CD4-positive, alpha-beta T cell treated with Interleukin-15 for 4 hours (primary cell): ENCODE measurements around the gene ATAD1.
"Not testable (repeated sequence)": the region's sequence is repeated elsewhere in the genome, so short reads cannot be mapped to it uniquely, and the experiment has no call there.

Source experiments
- DNase-seq: peaks from one replicate; pipeline ENCODE4 v3.0.0-alpha.2; 2020; ENCODE audit warnings: low spot score

Gene ATAD1

GRCh38 chr10:87846023-87846422 lies 28.0 kb upstream of the ATAD1 start:
- DNase-seq, result no peak

DNA sequence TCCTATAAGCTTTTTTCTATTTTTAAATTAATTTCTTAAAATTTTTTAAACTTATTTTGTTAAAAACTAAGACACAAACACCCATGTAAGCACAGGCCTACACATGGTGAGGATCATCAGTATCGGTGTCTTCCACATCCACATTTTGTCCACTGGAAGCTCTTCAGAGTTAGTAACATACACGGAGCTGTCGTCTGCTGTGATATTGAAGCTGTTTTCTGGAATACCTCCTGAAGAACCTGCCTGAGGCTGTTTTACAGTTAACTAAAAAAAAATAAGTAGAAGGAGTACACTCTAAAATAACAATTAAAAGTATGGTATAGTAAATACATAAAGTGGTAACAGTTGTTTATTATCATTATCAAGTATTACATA lies 27.6 kb upstream of the ATAD1 start:
- DNase-seq, result no peak

GRCh38 chr10:87844837-87845623 lies 27.0 kb upstream of the ATAD1 start:
- DNase-seq, result no peak

DNA sequence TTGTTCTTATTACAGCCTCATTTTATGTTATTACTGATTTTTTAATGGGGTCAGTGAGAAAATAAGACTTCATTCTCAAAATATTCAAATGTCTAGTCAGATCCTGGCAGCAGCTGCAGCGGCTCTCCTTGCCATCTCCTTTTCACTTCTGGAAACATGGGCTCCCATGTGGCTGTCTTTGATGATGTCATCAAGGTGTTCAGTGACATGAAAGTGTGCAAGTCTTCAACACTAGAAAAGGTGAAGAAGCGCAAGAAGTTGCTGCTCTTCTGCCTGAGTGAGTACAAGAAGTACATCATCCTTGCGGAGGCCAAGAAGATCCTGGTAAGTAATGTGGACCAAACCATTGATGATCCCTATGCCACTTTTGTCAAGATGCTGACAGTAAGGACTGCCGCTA lies 25.7 kb upstream of the ATAD1 start:
- DNase-seq, result no peak

- DNase-seq, result no peak
Observed at GRCh38 chr10:87842776-87843497, 24.9 kb upstream of the ATAD1 start.

GRCh38 chr10:87842220-87842641 lies 24.2 kb upstream of the ATAD1 start:
- DNase-seq, result no peak

- no peak for DNase-seq
Observed at GRCh38 chr10:87841186-87841585, 23.2 kb upstream of the ATAD1 start.

GRCh38 chr10:87838650-87839049 lies 20.6 kb upstream of the ATAD1 start:
- no peak for DNase-seq

DNA sequence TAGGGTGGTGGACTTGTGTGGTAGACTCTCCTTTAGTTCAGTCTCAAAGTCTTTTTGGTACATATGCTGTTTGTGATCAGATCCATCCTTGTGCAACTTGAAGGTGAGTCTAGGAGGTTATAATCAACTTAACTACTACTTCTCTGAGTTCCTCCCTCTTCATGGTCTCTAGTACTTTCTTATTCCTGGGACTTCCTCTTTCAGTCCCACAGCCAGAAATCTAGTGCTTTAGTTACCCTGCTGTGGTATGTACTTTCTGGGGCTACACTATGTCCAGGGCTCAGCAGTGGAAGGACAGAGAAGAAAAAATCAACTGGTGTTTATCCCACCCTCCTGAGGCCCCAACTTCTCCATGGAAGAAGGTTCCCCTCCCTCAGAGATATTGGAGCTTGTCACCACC lies 19.4 kb upstream of the ATAD1 start:
- DNase-seq, result no peak

DNA sequence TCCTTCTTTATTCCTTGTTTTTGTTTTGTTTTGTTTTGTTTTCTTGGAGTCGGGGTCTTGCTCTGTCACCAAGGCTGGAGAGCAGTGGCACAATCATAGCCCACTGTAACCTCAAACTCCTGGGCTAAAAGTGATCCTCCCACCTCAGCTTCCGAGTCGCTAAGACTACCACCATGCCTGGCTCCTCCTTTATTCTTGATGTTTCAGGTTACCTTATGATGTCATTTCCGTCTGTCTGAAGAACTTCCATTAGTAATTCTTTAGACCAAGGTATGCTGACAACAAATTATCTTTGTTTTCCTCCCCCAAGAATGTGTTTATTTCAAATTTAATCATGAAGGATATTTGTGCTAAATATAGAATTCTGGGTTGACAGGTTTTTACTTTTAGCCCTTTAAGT lies 18.1 kb upstream of the ATAD1 start:
- no peak for DNase-seq

- no peak for DNase-seq
Observed at GRCh38 chr10:87829986-87830729, 12.1 kb upstream of the ATAD1 start.

- not testable (repeated sequence) for DNase-seq
Observed at GRCh38 chr10:87829051-87829450, 11.0 kb upstream of the ATAD1 start.

DNA sequence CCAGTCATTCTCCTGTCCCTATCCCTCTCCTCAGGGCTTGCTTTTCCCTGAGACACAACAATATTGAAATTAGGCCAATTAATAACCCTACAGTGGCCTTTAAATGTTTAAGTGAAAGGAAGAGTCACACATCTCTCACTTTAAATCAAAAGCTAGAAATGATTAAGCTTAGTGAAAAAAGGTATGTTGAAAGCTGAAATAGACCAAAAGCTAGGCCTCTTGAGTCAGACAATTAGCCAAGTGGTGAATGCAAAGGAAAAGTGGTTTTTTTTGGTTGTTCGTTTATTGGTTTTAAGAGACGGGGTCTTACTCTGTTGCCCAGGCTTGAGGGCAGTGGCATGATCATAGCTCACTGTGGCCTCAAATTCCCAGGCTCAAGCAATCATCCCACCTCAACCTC lies 9.7 kb upstream of the ATAD1 start:
- DNase-seq, result no peak

DNA sequence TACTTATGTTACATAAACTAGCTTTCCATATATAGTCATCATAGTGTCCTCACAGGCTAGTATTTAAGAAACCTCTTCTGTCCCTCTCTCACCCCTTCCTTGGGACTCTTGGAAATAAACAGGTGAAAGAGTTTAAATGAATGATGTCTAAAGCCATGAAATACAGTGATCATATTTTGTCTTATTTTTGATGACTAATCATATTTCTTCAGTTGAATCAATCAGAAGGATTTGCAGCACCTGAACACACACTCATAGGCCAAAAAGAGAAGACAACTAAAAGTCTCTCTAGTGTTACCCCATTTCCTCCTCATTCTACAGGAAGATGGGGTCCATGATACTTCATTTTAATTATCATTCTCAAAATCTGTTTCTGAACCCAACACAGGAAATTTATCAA lies 8.6 kb upstream of the ATAD1 start:
- no peak for DNase-seq

DNA sequence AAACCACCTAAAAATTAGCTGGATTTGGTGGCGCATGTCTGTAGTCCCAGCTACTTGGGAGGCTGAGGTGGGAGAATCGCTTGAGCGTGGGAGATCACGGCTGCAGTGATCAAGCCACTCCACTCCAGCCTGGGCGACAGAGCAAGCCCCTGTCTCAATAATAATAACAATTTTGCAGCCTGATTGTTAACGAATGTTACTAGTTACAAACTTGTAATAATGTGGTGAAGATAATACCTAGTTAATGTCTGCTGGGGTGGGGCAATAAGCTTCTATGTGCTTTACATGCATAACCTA lies 1.2 kb upstream of the ATAD1 start:
- DNase-seq, result no peak

DNA sequence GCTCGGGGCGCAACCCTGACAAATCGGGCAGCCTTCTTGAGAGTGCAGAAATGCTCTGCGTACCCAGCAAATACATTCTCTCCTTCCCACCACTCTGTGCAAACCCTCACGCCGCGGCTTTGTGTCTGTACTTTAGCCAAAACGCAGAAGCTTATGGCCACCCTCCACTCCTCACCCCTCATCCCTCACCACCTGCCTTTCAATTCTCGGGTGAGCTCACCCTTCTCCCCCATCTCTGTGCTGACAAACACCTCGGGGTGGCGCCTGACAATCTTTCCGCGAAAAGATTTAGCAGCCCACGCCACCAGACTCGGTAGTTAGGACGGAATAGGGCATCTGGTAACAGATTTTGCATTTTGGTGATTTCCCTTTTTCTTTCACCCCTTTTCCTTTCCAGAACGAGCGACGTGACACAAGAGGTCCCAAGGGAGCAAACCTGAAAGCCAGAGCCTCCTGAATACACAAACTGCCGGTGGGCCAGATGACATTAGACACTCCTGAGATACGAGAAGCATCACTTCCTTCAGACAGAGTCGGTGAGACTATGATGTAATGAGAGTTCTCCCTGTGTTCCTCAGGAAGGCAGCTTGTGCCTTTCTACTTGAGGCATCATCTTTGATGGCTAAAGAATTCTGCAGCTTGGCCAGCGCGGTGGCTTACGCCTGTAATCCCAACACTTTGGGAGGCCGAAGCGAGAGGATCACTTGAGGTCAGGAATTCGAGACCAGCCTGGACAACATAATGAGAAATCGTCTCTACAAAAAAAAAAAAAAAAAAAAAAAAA lies 671 bp upstream of the ATAD1 start:
- DNase-seq, result peak; percentile 71

GRCh38 chr10:87816898-87817608 lies 973 bp downstream of the ATAD1 start:
- DNase-seq, result no peak

DNA sequence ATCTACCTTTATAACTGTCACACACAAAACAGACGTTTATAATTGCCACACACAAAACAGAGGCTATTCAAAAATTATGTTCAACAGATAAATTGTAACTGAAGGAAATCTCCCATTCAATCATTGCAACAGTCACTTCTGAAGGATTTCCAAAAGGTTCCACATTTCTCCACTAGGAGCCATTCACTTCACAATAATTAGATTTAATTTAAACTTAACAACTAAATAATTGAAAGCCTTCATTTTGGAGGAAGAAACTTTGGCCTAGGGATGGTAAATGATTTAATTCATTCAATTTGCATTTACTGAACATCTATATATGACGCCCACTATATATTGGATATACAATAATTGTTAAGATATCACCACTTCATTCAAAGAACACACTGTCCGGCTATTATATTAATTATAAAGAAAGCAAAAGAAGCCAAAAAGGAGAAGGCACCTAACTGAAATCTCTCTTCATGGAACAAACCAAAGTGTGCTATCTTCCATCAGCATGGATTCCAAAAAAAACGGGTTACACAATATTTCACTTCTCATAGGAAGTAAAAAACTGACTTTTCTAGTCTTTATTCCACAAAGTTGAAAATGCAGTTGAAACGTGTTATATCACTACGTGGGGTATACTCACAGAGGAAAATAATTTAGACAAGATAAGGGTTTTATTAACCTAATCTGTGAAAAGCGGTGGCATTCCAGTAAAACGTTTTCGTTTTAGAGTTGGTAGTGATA lies 1.7 kb downstream of the ATAD1 start:
- DNase-seq, result no peak

DNA sequence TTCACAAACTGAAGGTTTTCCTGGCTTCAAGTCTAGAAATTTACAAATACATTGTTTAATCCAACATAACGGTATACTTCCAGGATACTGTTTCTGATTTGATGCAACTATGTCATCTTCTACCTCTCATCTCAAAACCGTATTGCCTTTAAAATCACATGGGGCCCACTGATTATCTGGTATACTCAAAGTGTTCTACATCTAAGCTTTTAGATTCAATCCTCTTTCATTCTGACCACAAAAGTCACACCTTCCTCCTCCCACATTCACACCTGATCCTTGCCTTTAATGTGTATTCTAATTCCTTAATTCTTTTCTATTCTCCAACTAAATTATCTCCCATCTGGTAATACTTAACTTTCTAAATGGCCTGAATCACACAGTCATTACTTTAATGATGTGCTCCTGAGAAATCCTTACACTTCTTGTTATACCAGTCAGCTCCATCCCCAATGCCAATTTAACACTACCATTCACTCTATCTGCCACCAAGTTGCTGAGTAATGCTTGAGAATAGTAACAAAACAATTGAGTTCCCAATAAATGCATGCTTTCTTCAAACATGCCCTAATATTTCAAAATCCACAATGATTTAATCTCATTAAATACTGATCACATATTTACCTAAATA lies 13.0 kb downstream of the ATAD1 start:
- DNase-seq, result no peak

DNA sequence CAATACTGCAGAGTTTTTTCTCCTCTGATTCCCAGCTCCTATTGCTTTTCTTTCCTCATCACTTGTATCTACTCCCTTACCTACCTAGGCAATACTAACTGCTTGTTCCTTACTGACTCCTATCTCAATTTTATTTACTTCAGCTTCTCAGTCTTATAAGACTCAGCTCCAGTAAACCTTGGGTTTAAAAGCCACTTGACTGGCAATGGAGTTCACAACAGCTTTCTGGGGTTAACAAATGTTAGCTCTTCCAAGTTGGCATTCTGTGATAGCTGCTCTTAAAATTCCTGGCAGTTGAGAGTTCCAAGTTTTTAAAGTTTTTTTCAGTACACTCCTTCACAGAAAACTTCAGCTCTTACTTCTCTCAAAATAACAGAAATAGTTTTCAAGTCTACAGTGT lies 14.2 kb downstream of the ATAD1 start:
- no peak for DNase-seq

DNA sequence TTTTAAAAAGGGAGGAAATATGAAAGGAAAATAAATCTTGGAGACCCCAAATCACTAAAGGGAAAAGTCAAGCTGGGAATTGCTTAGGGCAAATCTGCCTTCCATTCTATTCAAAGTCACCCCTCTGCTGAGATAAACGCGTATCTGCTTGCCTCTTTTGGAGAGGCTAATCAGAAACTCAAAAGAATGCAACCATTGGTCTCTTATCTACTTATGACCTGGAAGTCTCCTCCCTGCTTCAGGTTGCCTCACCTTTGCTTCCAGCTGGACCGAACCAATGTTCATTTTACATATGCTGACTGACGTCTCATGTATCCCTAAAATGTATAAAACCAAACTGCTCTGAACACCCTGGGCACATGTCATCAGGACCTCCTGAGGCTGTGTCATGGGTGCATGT lies 14.7 kb downstream of the ATAD1 start:
- no peak for DNase-seq
